HUES64 (cell line): ENCODE data around the gene ABI3BP.

ENCODE experiments used
- H3K27ac ChIP-seq: 2 replicates; pipeline ENCODE4 v1.7.0; 2013; ENCODE audit warnings: low read depth, low read length, inconsistent platforms
- H3K27me3 ChIP-seq: 2 replicates; pipeline ENCODE4 v1.6.1; 2013; ENCODE audit warnings: mild to moderate bottlenecking, low read length; ENCODE audit not compliant: insufficient read depth
- H3K36me3 ChIP-seq: 2 replicates; pipeline ENCODE4 v1.6.1; 2013; ENCODE audit warnings: mild to moderate bottlenecking, low read length; ENCODE audit not compliant: insufficient read depth
- H3K4me1 ChIP-seq: 2 replicates; pipeline ENCODE4 v1.6.1; 2013; ENCODE audit warnings: mild to moderate bottlenecking, low read length, moderate library complexity; ENCODE audit not compliant: insufficient read depth
- H3K4me3 ChIP-seq: 2 replicates; pipeline ENCODE4 v1.5.1; 2013; ENCODE audit warnings: mild to moderate bottlenecking, low read length, moderate library complexity
- H3K9ac ChIP-seq: 2 replicates; pipeline ENCODE4 v1.6.1; 2013; ENCODE audit warnings: mild to moderate bottlenecking, low read depth, low read length
- H3K9me3 ChIP-seq: 2 replicates; pipeline ENCODE4 v1.6.1; 2013; ENCODE audit warnings: low read depth, low read length; ENCODE audit not compliant: insufficient read depth
- WGBS: fragments of 150-250, 120-280 bp; methylation state at CpG from one replicate; pipeline ENCODE4 v1.1.7; 2013; ENCODE audit warnings: missing lambda C conversion rate; 5-methylcytosine and 5-hydroxymethylcytosine counted together

Gene ABI3BP

GRCh38 chr3:100882571-100882984, 110.6 kb downstream of the ABI3BP start:
- no peak overlapping the region for H3K4me3 ChIP-seq

GRCh38 chr3:100880845-100881244, 112.4 kb downstream of the ABI3BP start:
- Histone ChIP-seq H3K27me3 (no peaks in the 10 kb centered on the region), H3K36me3 (no peaks in the 10 kb centered on the region), H3K4me3 (no peak overlapping the region), H3K4me1 (no peaks in the 10 kb centered on the region), H3K9me3 (no peaks in the 10 kb centered on the region), H3K9ac (no peak overlapping the region), H3K27ac (no peak overlapping the region)
- WGBS = 97% methylated on average over 1 of the region's 1 CpG

More at GRCh38 chr3:100882571-100882984, 110.6 kb downstream of the ABI3BP start:
- no CpG with 5 or more reads among the region's 1 CpG for WGBS
- no peaks in the 10 kb centered on the region for H3K4me1 ChIP-seq
- no peak overlapping the region for H3K27ac ChIP-seq
- H3K9me3 ChIP-seq = no peaks in the 10 kb centered on the region
- no peak overlapping the region for H3K9ac ChIP-seq
- no peaks in the 10 kb centered on the region for H3K27me3 ChIP-seq
- H3K36me3 ChIP-seq = no peaks in the 10 kb centered on the region

- Histone ChIP-seq H3K4me1 (no peaks in the 10 kb centered on the region), H3K27ac (no peak overlapping the region), H3K36me3 (no peaks in the 10 kb centered on the region), H3K27me3 (no peaks in the 10 kb centered on the region), H3K9me3 (no peaks in the 10 kb centered on the region), H3K9ac (no peak overlapping the region), H3K4me3 (no peak overlapping the region)
- WGBS = 74% methylated on average over 7 of the region's 7 CpGs
These were observed 113.1 kb downstream of the ABI3BP start for GRCh38 chr3:100880072-100880471.

GRCh38 chr3:100879195-100879810, 113.9 kb downstream of the ABI3BP start:
- Histone ChIP-seq H3K27ac (no peak overlapping the region), H3K9me3 (no peaks in the 10 kb centered on the region), H3K9ac (no peak overlapping the region), H3K4me1 (no peaks in the 10 kb centered on the region), H3K4me3 (no peak overlapping the region), H3K27me3 (no peaks in the 10 kb centered on the region), H3K36me3 (no peaks in the 10 kb centered on the region)
- WGBS = 72% methylated on average over 4 of the region's 4 CpGs

DNA sequence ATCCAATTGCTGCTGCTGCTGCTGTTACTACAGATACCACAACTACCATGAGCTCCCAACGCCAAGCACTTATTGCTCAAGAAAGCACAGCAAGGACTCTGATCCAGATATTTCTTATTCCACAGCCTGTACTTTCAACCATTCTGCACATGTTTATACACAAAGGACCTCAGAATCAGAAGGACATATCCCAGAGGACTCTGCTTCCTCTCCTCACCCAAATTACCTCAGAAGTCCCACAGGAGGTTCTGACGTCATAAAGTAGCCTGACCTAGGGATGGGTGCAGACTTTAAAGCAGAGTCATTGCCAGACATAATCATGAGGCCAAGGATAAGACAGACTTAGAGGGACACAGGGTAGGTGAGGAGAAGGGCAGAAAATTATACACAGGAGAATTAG, 115.9 kb downstream of the ABI3BP start:
- no peak overlapping the region for H3K4me3 ChIP-seq
- no peak overlapping the region for H3K27ac ChIP-seq
- no peak overlapping the region for H3K9ac ChIP-seq
- no peaks in the 10 kb centered on the region for H3K9me3 ChIP-seq
- no peaks in the 10 kb centered on the region for H3K27me3 ChIP-seq
- H3K36me3 ChIP-seq = no peaks in the 10 kb centered on the region
- no peaks in the 10 kb centered on the region for H3K4me1 ChIP-seq
- 90% methylated on average over 2 of the region's 2 CpGs for WGBS

DNA sequence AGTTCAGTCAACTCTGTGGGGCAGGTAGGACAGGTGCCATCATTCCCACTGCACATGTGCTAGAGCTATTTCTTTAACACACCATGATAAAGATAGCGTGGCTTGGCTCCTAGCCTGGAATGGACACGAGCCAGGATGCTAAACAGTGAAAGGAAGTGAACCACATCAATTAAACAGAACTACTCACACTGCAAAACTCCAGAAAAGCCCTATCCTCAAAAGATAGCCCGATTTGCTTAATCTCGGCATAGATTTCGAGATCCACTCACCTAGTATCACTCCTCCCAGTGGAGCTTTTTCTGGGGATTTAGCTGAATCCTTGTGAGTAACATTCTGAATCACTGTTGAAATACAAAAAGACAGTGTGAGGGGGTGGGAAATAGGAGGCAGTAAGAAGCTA, 118.0 kb downstream of the ABI3BP start:
- no peaks in the 10 kb centered on the region for H3K4me1 ChIP-seq
- H3K27me3 ChIP-seq = no peaks in the 10 kb centered on the region
- H3K36me3 ChIP-seq = no peaks in the 10 kb centered on the region
- 93% methylated on average over 5 of the region's 5 CpGs for WGBS
- no peak overlapping the region for H3K4me3 ChIP-seq
- H3K27ac ChIP-seq = no peak overlapping the region
- H3K9ac ChIP-seq = no peak overlapping the region
- H3K9me3 ChIP-seq = no peaks in the 10 kb centered on the region

- Histone ChIP-seq H3K4me1 (no peaks in the 10 kb centered on the region), H3K27me3 (no peaks in the 10 kb centered on the region), H3K9ac (no peak overlapping the region), H3K36me3 (no peaks in the 10 kb centered on the region), H3K9me3 (no peaks in the 10 kb centered on the region), H3K27ac (no peak overlapping the region), H3K4me3 (no peak overlapping the region)
- WGBS = 94% methylated on average over 2 of the region's 3 CpGs
These were observed 119.6 kb downstream of the ABI3BP start for GRCh38 chr3:100873611-100874010.

GRCh38 chr3:100871306-100871705, 121.9 kb downstream of the ABI3BP start:
- H3K27ac ChIP-seq = no peak overlapping the region
- no peaks in the 10 kb centered on the region for H3K9me3 ChIP-seq
- H3K27me3 ChIP-seq = no peaks in the 10 kb centered on the region
- 75% methylated on average over 3 of the region's 3 CpGs for WGBS
- H3K36me3 ChIP-seq = no peaks in the 10 kb centered on the region
- no peaks in the 10 kb centered on the region for H3K4me1 ChIP-seq
- no peak overlapping the region for H3K4me3 ChIP-seq
- H3K9ac ChIP-seq = no peak overlapping the region

DNA sequence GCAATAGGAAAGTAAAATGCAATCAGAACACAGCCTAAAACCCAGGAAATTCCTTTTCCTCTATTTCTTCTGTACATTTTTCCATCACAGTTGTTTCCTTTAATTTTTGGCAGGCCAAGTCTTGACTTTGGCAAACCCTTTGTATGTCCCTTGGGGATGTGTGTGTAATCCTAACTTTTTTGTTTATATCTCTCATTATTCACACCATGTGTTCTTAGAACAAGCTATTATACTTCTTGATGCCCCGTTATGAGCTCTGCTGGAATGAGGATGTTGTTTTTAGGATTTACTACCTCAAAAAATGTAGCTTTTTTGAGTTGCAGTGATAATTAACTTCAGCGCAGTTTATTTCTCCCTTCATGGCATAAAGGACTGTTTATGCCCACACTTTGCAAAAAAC, 123.4 kb downstream of the ABI3BP start:
- H3K9ac ChIP-seq = no peak overlapping the region
- no peaks in the 10 kb centered on the region for H3K9me3 ChIP-seq
- 100% methylated on average over 1 of the region's 2 CpGs for WGBS
- no peaks in the 10 kb centered on the region for H3K36me3 ChIP-seq
- H3K4me1 ChIP-seq = no peaks in the 10 kb centered on the region
- H3K27me3 ChIP-seq = no peaks in the 10 kb centered on the region
- H3K27ac ChIP-seq = no peak overlapping the region
- no peak overlapping the region for H3K4me3 ChIP-seq

- Histone ChIP-seq H3K9ac (no peak overlapping the region), H3K4me3 (no peak overlapping the region), H3K4me1 (no peaks in the 10 kb centered on the region), H3K36me3 (no peaks in the 10 kb centered on the region), H3K27me3 (no peaks in the 10 kb centered on the region), H3K27ac (no peak overlapping the region), H3K9me3 (no peaks in the 10 kb centered on the region)
- 91% methylated on average over 3 of the region's 3 CpGs for WGBS
These were observed 124.3 kb downstream of the ABI3BP start for GRCh38 chr3:100868894-100869293.

DNA sequence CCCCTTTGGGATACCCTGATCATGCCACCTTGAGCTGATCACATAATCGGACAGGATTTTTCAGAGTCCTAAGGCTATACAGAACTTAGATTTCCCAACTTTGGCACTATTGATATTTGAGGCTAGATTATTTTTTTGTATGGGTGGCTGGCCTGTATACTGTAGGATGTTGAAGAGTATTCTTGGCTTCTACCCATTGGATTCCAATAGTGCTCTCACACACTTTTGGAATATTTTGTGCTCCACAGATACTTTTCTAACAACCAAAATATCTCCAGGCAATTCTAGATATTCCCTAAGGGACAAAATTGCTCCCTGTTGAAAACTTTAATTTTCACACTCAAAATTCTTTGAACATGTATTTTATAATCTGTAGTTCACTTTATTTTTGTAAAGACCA, 125.1 kb downstream of the ABI3BP start:
- WGBS = 94% methylated on average over 1 of the region's 1 CpG

DNA sequence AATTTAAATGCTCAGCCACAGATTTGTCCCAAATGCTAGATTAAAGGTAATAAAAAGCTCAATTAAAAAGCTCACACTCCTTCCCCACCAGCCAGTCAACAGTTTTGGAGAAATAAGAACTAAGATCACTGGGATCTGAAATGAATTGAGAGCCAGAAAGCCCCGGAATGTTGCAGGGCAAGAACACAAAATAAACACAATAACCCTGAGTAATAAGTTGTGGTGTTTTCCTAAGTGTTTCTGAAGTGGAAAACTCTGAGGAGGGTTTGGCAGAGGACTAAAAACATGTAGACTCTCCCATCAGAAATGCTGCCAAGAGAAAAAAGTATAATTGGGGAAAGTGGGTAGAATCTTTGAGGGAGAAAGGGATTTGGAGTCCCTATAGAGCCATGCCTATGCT, 127.8 kb downstream of the ABI3BP start:
- H3K36me3 ChIP-seq = no peaks in the 10 kb centered on the region
- H3K27ac ChIP-seq = no peak overlapping the region
- no peaks in the 10 kb centered on the region for H3K27me3 ChIP-seq
- no peaks in the 10 kb centered on the region for H3K9me3 ChIP-seq
- no CpG with 5 or more reads among the region's 1 CpG for WGBS
- H3K4me3 ChIP-seq = no peak overlapping the region
- no peak overlapping the region for H3K9ac ChIP-seq
- H3K4me1 ChIP-seq = no peaks in the 10 kb centered on the region

More for the DNA sequence above, 125.1 kb downstream of the ABI3BP start:
- Histone ChIP-seq H3K9me3 (no peaks in the 10 kb centered on the region), H3K27me3 (no peaks in the 10 kb centered on the region), H3K27ac (no peak overlapping the region), H3K4me1 (no peaks in the 10 kb centered on the region), H3K9ac (no peak overlapping the region), H3K4me3 (no peak overlapping the region), H3K36me3 (no peaks in the 10 kb centered on the region)
